Fibroblast of the aortic adventitia (primary cell): ENCODE data around the gene RNF167. TPM values are rescaled to one million over a fixed set of nuclear protein-coding genes. Genes with fewer than 3 reads are reported as not detected.

Source experiments
- DNase-seq: peaks from one replicate; pipeline ENCODE4 v3.0.0-alpha.2; 2010; ENCODE audit warnings: low read depth
- H3K4me3 ChIP-seq: 2 replicates; pipeline ENCODE4 v1.5.1; 2011; ENCODE audit warnings: low read depth, mild to moderate bottlenecking, control low read depth, low read length, moderate library complexity
- total RNA-seq: library from RNA; depleted of rRNA; stranded (reverse); fragments of >200 nt; gene quantifications from 2 replicates; pipeline ENCODE4 v1.2.3, GENCODE V29; 2012; ENCODE audit warnings: low replicate concordance
- TF ChIP-seq, protein P1 (sequence below): IDR thresholded peaks from 2 replicates; pipeline ENCODE4 v1.5.1; 2011; ENCODE audit warnings: mild to moderate bottlenecking, low read length, control low read depth, inconsistent platforms; ENCODE audit not compliant: insufficient read depth

RNF167 gene
- total RNA-seq, 1 donor: 26.4 TPM

- TF ChIP-seq, protein P1, sequence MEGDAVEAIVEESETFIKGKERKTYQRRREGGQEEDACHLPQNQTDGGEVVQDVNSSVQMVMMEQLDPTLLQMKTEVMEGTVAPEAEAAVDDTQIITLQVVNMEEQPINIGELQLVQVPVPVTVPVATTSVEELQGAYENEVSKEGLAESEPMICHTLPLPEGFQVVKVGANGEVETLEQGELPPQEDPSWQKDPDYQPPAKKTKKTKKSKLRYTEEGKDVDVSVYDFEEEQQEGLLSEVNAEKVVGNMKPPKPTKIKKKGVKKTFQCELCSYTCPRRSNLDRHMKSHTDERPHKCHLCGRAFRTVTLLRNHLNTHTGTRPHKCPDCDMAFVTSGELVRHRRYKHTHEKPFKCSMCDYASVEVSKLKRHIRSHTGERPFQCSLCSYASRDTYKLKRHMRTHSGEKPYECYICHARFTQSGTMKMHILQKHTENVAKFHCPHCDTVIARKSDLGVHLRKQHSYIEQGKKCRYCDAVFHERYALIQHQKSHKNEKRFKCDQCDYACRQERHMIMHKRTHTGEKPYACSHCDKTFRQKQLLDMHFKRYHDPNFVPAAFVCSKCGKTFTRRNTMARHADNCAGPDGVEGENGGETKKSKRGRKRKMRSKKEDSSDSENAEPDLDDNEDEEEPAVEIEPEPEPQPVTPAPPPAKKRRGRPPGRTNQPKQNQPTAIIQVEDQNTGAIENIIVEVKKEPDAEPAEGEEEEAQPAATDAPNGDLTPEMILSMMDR: no peak
- H3K4me3 ChIP-seq: no peak overlapping the region
- no peak for DNase-seq
Observed at GRCh38 chr17:4895121-4895520, 44.9 kb upstream of the RNF167 start.

- TF ChIP-seq, protein P1: no peak
- no peak for DNase-seq
- no peak overlapping the region for H3K4me3 ChIP-seq
Observed at GRCh38 chr17:4895657-4896331, 44.3 kb upstream of the RNF167 start.

DNA sequence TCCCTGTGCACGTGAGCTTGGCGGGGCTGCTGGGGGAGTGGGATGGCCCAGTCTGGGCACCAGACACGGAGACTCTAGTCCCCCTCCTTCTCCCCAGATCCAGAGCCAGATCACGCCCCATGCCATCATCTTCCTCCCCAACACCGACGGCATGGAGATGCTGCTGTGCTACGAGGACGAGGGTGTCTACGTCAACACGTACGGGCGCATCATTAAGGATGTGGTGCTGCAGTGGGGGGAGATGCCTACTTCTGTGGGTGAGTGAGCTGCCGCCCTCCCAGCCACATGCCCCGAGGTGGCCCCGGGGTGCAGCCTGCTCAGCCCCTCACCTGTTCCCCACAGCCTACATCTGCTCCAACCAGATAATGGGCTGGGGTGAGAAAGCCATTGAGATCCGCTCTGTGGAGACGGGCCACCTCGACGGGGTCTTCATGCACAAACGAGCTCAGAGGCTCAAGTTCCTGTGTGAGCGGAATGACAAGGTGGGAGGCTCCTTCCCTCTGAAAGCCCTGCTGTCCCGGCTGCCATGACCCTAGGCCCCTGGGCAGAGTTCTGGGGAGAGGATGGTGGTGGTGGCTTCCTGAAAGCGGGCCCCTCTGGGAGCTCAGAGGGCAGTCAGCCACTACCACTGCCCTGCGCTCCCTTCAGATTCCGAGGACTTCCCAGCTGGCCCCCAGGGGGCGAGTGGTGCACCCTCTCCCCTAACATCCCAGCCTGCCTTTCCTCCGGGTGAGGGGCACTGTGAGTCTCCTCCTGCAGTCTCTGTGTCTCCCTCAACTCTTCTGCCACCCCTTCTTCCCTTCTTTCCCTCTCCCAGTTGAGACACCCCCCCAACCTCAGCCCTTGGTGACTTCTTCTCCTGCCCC, 43.5 kb upstream of the RNF167 start:
- no peak for DNase-seq
- no peak overlapping the region for H3K4me3 ChIP-seq
- TF ChIP-seq, protein P1: no peak

GRCh38 chr17:4897198-4897687, 42.8 kb upstream of the RNF167 start:
- no peak for DNase-seq
- TF ChIP-seq, protein P1: no peak
- no peak overlapping the region for H3K4me3 ChIP-seq

GRCh38 chr17:4897785-4898184, 42.3 kb upstream of the RNF167 start:
- H3K4me3 ChIP-seq: no peak overlapping the region
- DNase-seq: no peak
- TF ChIP-seq, protein P1: no peak

DNA sequence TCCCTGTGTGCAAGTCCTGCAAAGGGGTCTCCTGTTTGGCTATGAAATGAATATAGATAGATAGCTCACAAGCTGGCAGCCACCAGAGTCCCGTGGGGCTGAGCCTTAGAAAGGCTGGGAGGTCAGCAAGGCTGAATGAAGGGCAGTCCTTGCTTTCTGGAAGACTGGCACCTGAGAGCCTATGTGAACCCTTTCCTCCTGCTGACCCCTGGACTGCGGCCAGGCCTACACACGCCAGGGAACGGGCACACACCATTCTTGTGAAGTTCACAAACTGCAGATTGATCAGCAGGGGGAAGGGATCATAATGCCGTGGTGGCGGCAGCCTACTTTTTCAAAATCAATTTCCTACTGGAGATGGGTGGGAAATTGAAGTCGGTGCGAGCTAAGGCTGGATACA, 41.7 kb upstream of the RNF167 start:
- TF ChIP-seq, protein P1: no peak
- DNase-seq: no peak
- H3K4me3 ChIP-seq: no peak overlapping the region
